Measurements from ENCODE around the gene AP4M1. TPM values are rescaled to one million over a fixed set of nuclear protein-coding genes. Genes with fewer than 3 reads are reported as not detected.

Gene AP4M1
- total RNA-seq, 1 experiment from 2014 or later, result 25.8 TPM

DNA sequence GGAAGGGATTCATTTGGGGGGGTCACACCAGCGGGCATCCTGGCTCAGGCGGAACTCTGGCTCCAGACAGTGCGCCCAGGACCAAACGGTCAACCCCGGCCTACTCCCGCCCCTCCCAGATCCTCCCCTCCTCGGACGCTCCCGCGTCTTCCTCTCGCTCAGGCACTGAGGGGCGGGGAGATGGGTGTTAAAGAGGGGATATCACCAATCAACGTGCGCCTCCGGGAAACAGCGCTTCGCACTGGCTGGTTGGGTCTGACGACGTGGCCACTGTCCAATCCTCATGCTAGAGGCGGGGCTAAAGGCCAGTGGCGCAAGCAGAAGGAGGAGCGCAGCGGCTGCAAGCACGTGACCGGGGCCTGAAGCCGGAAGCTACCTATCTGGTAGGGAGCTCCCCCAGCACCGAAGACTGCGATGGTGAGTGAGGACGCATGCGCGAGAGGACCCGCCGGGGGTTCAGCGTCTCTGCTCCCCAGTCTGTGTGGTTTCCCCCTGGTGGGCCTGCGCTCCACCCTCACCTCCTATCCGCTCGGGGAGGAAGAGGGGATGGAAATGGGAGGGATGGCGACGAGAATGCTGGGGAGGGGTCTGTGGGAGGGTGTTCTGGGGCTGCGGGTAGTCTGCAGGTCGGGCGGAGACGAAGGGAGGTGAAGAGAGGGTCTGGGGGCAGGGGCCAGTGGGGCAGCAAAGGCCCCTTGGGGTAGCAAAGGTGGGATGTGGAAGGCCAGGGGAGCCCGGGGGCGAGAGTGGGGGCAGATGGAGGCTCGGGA is 47.3 kb downstream of the AP4M1 start, which contains the start of gene LAMTOR4:
Gene LAMTOR4, plus strand, starts transcription at position 360 of the 770 bp plus-strand sequence. Its CDS starts 55 bp downstream, at position 415.
- DNase-seq (ENCODE audit: low read depth), result peak; percentile 99
- in situ Hi-C loops (cut with HindIII; ENCODE audit: low pct_unique_long_range_greater_than_20kb, low sequenced_read_pairs), result no loop called here

DNA sequence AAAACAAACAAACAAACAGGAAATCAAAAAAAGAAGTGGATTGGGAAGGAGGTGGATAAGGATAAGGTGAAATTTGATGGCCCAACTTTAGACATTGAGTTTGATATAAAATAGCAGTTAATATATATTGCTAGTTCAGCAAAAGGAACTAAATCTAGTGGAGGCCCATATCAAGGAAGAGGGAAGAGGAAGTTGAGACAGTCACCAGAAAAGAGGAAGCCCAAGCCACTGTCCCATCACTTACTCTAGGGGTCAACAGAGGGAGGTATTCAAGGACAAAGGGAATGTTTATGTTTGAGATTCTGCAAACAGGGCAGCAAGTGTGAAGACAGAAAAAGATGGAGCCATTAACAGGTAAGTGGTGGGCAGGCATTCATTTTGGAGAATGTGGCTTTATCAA is 51.0 kb downstream of the AP4M1 start:
- in situ Hi-C loops (cut with HindIII; ENCODE audit: low pct_unique_long_range_greater_than_20kb, low sequenced_read_pairs), result no loop called here
- no peak for DNase-seq (ENCODE audit: low read depth)

DNA sequence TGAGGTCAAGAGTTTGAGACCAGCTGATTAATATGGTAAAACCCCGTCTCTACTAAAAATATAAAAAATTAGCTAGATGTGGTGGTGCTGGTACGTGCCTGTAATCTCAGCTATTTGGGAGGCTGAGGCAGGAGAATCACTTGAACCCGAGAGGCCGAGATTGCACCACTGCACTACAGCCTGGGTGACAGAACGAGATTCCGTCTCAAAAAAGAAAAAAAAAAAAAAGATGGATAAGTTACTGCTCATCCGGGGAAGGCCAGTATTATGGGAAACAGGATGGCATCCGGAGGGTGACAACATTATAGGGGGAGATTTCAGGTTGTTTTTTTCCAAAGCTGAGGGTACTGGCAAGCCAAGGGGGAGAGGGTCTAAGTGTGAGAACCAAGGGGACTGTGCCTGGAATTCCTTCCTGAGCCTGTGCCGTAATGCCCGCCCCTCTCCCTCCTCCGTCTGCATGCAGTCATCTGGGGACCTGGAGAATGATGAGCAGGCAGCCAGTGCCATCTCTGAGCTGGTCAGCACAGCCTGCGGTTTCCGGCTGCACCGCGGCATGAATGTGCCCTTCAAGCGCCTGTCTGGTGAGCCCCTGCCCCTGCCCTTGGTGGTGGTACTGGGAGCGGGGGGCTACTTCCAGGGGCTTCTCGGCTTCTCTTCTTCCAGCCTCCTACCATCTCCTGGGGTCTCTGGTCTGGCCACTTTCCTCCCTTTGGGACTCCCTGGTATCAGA is 51.7 kb downstream of the AP4M1 start:
- in situ Hi-C loops (cut with HindIII; ENCODE audit: low pct_unique_long_range_greater_than_20kb, low sequenced_read_pairs), result no loop called here
- DNase-seq (ENCODE audit: low read depth), result no peak

DNA sequence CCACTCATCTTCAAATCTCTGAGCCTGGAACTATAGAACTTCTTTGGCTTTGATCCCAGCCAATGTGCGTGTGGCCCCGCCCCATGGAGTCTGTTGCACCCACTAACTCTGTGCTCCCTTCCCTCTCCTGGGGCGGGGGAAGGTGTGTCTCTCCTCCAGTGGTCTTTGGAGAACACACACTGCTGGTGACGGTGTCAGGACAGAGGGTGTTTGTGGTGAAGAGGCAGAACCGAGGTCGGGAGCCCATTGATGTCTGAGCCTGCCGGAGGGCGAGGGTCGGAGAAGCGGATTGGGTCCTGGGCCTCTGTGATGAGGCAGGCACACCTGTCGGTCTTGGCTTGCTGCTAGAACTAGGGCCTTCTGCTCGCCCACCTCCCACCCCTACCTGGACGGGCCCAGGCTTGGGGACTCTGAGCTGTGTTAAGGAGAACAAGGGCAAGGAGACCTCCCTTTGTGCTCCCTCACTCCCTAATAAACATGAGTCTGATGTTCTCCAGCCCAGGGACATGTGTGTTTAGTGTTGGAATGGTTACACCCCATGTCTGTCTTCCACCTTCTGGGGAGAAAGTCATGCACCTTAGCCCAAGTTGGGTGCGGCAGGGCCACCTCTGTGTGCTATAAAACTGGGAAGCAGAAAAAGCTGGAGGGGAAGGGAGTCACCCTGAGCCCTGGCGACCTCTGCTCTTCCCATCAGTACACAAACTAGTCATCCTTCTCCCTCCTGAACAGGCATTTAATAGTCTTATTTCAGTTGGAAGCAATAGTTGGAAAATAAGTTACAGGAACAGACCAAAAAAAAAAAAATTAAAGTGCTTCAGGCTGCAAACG is 52.5 kb downstream of the AP4M1 start:
- no peak for DNase-seq (ENCODE audit: low read depth)
- in situ Hi-C loops (cut with HindIII; ENCODE audit: low pct_unique_long_range_greater_than_20kb, low sequenced_read_pairs), result no loop called here

GRCh38 chr7:100154651-100155491 is 53.4 kb downstream of the AP4M1 start:
- in situ Hi-C loops (cut with HindIII; ENCODE audit: low pct_unique_long_range_greater_than_20kb, low sequenced_read_pairs), result no loop called here
- no peak for DNase-seq (ENCODE audit: low read depth)

- DNase-seq (ENCODE audit: low read depth), result no peak
- in situ Hi-C loops (cut with HindIII; ENCODE audit: low pct_unique_long_range_greater_than_20kb, low sequenced_read_pairs), result no loop called here
Measured at GRCh38 chr7:100155553-100156317, 54.3 kb downstream of the AP4M1 start.

DNA sequence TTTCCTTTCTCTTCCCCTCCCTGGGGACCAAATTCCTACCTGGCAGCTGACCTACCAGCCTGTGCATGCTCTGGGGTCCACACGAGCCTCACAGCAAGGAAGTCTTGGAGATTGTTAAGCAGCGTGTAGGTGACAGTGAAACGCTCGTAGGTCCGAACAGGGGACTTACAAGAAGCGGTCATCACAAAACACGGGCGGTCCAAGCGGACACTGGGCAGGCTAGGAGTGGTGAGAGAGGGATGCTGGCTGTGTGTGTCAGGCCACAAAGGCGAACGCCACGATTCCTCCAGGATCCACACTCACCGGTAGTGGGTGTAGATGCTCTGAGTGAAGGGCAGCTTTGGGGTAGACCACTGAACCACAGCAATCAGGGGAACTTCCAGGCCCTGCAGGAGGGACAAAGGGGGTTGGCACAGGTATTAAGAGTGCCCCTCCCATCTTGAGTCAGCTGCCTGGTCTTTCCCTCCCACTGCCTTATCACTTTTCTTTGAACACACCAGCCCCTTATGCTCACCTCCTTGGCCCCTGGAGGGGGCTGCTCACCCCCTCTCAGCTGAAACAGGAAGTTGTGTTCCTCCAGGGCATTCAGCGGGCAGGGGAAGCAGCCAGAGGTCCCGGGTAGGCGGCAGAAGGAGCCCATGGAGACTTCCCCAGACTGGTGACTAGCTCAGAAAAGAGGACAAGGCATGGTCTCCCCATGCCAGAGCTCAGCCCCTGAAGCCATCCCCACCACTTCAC is 55.1 kb downstream of the AP4M1 start:
- in situ Hi-C loops (cut with HindIII; ENCODE audit: low pct_unique_long_range_greater_than_20kb, low sequenced_read_pairs), result no loop called here
- no peak for DNase-seq (ENCODE audit: low read depth)

- in situ Hi-C loops (cut with HindIII; ENCODE audit: low pct_unique_long_range_greater_than_20kb, low sequenced_read_pairs), result no loop called here
- DNase-seq (ENCODE audit: low read depth), result no peak
Measured at GRCh38 chr7:100157069-100157333, 55.6 kb downstream of the AP4M1 start.

DNA sequence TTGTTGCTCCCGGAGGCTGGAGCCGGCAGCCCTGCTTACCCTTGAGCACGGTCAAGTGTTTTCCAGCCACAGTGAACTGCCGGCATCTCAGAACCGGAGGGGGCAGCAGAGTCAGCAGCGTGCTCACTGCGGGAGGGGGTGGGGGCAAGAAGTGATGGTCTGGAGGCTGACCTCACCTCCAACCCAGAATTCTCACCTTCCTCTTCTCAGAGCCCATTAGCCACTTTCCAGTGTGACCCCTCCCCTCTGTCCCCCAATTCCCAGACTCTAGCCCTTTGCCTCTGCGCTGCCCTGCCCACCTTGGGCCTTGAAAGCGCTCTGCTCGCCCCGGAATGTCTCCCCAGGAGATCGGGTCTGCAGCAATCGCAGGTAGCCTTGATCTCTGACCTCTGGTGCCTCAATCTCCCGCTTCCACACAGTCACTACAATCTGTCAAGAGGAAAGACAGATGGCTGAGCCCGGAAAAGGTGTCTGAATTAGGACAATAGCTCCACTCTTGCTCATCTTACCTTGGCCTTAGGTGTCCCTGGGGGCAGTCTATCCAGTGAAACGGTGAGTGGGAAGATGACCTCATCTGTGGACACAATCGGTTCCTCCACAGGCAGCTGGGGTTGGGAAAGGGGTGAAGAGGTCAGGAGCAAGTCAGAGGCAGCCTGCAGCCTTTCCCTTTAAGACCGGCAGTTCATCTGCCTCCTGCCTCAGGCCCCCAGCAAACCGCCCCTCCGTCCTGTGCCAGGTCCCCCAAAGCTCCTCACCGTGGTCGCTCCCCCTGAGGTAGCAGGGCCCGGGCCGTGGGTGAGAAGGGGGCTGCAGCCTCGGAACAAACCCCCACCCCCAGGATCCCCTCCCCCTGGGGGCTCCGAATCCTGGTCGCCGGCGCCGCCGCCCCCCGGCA is 56.1 kb downstream of the AP4M1 start:
- in situ Hi-C loops (cut with HindIII; ENCODE audit: low pct_unique_long_range_greater_than_20kb, low sequenced_read_pairs), result no loop called here
- DNase-seq (ENCODE audit: low read depth), result no peak

Other genes with a start within 250 kb of the AP4M1 start
- gene OR2AE1, start 224.6 kb upstream of the AP4M1 start, total RNA-seq (2014; rRNA removed; shearing (Covaris generic); ENCODE audit: low replicate concordance), result not detected in 2 replicates
- 15.5 and 19.3 TPM in 2 replicates for gene TRIM4, start 182.1 kb upstream of the AP4M1 start, total RNA-seq (2014; rRNA removed; shearing (Covaris generic); ENCODE audit: low replicate concordance)
- not detected in 2 replicates for gene GJC3, start 172.0 kb upstream of the AP4M1 start, total RNA-seq (2014; rRNA removed; shearing (Covaris generic); ENCODE audit: low replicate concordance)
- 1.1 TPM in 1 of 2 replicates, not detected in the other for gene AZGP1, start 125.6 kb upstream of the AP4M1 start, total RNA-seq (2014; rRNA removed; shearing (Covaris generic); ENCODE audit: low replicate concordance)
- gene ZKSCAN1, start 86.0 kb upstream of the AP4M1 start, total RNA-seq (2014; rRNA removed; shearing (Covaris generic); ENCODE audit: low replicate concordance), result 20.3 and 23.0 TPM in 2 replicates
- gene ZSCAN21, start 51.9 kb upstream of the AP4M1 start, total RNA-seq (2014; rRNA removed; shearing (Covaris generic); ENCODE audit: low replicate concordance), result 1.0 and 4.4 TPM in 2 replicates
- 47.7 and 51.4 TPM in 2 replicates for gene ZNF3, start 19.9 kb upstream of the AP4M1 start, total RNA-seq (2014; rRNA removed; shearing (Covaris generic); ENCODE audit: low replicate concordance)
- 91.2 and 92.5 TPM in 2 replicates for gene COPS6, start 12.7 kb upstream of the AP4M1 start, total RNA-seq (2014; rRNA removed; shearing (Covaris generic); ENCODE audit: low replicate concordance)
- gene MCM7, start 246 bp upstream of the AP4M1 start, total RNA-seq (2014; rRNA removed; shearing (Covaris generic); ENCODE audit: low replicate concordance), result 225 and 243 TPM in 2 replicates
- gene TAF6, start 17.7 kb downstream of the AP4M1 start, total RNA-seq (2014; rRNA removed; shearing (Covaris generic); ENCODE audit: low replicate concordance), result 17.8 and 29.7 TPM in 2 replicates
- gene CNPY4, start 18.0 kb downstream of the AP4M1 start, total RNA-seq (2014; rRNA removed; shearing (Covaris generic); ENCODE audit: low replicate concordance), result 9.5 and 25.8 TPM in 2 replicates
- gene MBLAC1, start 25.3 kb downstream of the AP4M1 start, total RNA-seq (2014; rRNA removed; shearing (Covaris generic); ENCODE audit: low replicate concordance), result 0.52 and 2.5 TPM in 2 replicates
- 63.0 and 126 TPM in 2 replicates for gene LAMTOR4, start 47.3 kb downstream of the AP4M1 start, total RNA-seq (2014; rRNA removed; shearing (Covaris generic); ENCODE audit: low replicate concordance)
- 2.2 and 2.3 TPM in 2 replicates for gene TRAPPC14, start 57.1 kb downstream of the AP4M1 start, total RNA-seq (2014; rRNA removed; shearing (Covaris generic); ENCODE audit: low replicate concordance)
- not detected in 2 replicates for gene GAL3ST4, start 67.0 kb downstream of the AP4M1 start, total RNA-seq (2014; rRNA removed; shearing (Covaris generic); ENCODE audit: low replicate concordance)
- 1.4 and 1.6 TPM in 2 replicates for gene GPC2, start 75.7 kb downstream of the AP4M1 start, total RNA-seq (2014; rRNA removed; shearing (Covaris generic); ENCODE audit: low replicate concordance)
- gene STAG3, start 76.3 kb downstream of the AP4M1 start, total RNA-seq (2014; rRNA removed; shearing (Covaris generic); ENCODE audit: low replicate concordance), result not detected in 2 replicates
- gene PVRIG, start 118.3 kb downstream of the AP4M1 start, total RNA-seq (2014; rRNA removed; shearing (Covaris generic); ENCODE audit: low replicate concordance), result 1.4 TPM in 1 of 2 replicates, not detected in the other
- gene SPDYE3, start 206.1 kb downstream of the AP4M1 start, total RNA-seq (2014; rRNA removed; shearing (Covaris generic); ENCODE audit: low replicate concordance), result not detected in 2 replicates